ENCODE measurements around the gene ME3. TPM values are rescaled to one million over a fixed set of nuclear protein-coding genes. Genes with fewer than 3 reads are reported as not detected.

Gene ME3
- total RNA-seq, 4 donors from 2014 or later = 1.9 to 18.3 (median 5.6) TPM

- no peak for TF ChIP-seq POLR2A (IDR thresholded peaks at IDR 0.05)
- TF ChIP-seq CTCF (IDR thresholded peaks at IDR 0.05) = peak; percentile 70 to 87 (median 78)
- Histone ChIP-seq H3K4me3 (peak overlapping the region in 1 of 4 donors; percentile 44), H3K27me3 (no peaks in the 10 kb centered on the region), H3K4me1 (peaks cover 3 to 26% (median 12%) of the 10 kb centered on the region in 3 donors), H3K36me3 (no peaks in the 10 kb centered on the region), H3K9me3 (no peaks in the 10 kb centered on the region), H3K27ac (peak overlapping the region in 2 of 4 donors; percentile 42 to 49)
- no peak for DNase-seq
- 0 to 10% methylated on average over 7 of the region's 7 CpGs for WGBS, 2 donors
- intact Hi-C loops (cut with DNase I) = no loop called here
Measured at GRCh38 chr11:86608251-86608799, 64.1 kb downstream of the ME3 start.

DNA sequence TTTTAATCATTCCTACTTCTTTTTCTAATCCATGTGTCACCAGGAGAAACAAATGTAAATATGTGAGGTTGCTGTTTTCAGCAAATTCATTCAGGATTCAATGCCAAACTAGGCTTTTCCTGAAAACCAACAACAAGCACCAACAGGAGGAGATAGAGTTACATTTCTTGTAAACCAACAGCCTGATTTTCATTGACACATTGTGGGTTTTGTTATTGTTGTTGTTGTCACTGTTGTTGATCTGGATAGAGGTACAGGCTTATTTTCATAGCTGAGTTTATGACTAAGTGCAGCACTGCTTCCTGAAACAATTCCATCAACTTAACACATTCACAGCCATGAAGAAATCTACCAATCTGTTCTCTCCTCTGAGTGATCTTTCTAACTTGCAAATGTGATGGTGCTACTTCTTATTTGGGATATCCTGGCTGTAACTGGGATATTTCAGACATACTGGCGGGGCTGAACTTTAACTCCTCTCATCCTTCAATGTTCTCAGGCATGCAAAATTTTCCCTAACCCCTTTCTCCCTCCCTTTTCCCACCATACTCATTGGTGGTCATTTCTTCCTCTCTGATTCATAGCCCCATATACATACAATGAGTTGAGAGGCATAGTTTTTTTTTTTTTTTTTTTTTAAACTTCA is 65.5 kb downstream of the ME3 start:
- H3K27me3 ChIP-seq = no peaks in the 10 kb centered on the region
- intact Hi-C loops (cut with DNase I) = no loop called here
- 53 to 85% methylated on average over 1 of the region's 1 CpG for WGBS, 2 donors
- H3K36me3 ChIP-seq = no peaks in the 10 kb centered on the region
- peak overlapping the region in 3 of 4 donors; percentile 45 to 58 (median 49) for H3K27ac ChIP-seq
- peaks cover 3 to 26% (median 12%) of the 10 kb centered on the region in 3 donors for H3K4me1 ChIP-seq
- H3K9me3 ChIP-seq = no peaks in the 10 kb centered on the region
- TF ChIP-seq CTCF (IDR thresholded peaks at IDR 0.05) = no peak
- no peak for TF ChIP-seq POLR2A (IDR thresholded peaks at IDR 0.05)
- no peak overlapping the region for H3K4me3 ChIP-seq
- DNase-seq = no peak

DNA sequence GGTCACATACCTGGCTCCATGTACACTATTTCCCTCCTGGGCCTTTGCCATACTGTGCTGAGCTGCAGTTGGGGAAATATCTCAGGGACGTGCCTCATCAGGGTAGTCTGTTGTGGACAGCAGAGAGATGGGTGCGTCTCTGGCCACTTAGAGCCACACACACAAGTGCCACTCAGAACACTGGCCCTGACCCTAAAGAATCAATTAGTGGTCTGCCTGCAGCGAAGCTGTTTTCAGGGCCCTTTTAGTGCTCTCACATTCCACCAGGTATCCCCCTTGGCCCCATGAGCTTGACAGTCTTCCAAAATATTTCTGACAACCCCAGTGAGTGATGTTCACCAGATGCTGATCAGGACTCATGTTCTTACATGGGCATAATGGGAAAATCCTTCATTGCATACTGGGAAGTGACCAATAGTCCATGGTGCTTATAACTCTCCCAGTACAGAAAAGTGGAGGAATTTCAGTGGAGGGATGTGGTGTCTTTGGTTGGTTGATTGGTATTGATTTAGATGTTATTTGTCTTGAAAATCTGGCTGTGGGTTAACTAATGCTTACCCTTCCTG is 66.1 kb downstream of the ME3 start:
- Histone ChIP-seq H3K9me3 (no peaks in the 10 kb centered on the region), H3K4me3 (no peak overlapping the region), H3K36me3 (no peaks in the 10 kb centered on the region), H3K27ac (peak overlapping the region in 3 of 4 donors; percentile 45 to 58 (median 49)), H3K4me1 (peaks cover 3 to 26% (median 12%) of the 10 kb centered on the region in 3 donors), H3K27me3 (no peaks in the 10 kb centered on the region)
- TF ChIP-seq POLR2A (IDR thresholded peaks at IDR 0.05) = no peak
- WGBS, 2 donors = 74 to 93% methylated on average over 3 of the region's 3 CpGs
- intact Hi-C loops (cut with DNase I) = no loop called here
- no peak for DNase-seq

DNA sequence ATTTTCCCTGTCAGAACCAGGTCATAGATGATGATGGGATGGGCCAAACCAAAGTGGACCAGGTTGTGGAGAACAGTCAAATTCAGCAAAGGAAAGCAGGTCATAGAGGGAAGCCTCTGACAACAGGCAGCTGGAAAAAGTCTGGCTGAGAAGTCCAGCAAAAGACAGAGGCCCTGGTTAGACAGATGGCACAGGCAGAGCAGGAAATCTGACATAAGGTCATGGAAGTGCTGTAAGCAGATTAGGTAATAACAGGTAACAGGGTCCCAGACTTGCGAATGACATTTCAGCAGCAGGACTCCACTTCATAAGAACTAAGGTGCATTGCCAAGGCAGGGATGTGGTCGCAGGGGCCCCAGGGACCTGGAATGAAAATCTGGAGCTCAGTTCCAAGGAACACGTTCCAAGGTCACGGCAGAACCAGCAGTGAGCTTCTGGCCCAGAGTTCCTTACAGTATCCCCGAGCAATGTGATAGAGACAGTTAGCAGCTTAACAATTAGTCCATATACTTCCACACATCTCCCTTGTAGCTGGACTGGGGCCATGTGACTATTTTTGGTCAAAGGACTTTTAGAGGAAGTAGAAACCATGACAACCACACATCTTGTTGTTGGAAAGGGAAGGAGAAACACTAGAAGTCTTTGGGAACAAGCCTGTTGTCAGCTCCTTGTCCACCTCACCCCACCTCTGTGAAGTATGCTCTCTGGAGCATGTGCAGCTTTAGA is 75.4 kb downstream of the ME3 start:
- whole genome bisulfite sequencing, 2 donors = 65 to 77% methylated on average over 5 of the region's 5 CpGs
- Histone ChIP-seq H3K4me3 (no peak overlapping the region), H3K4me1 (peaks cover 0 to 25% (median 16%) of the 10 kb centered on the region in 3 donors), H3K27me3 (no peaks in the 10 kb centered on the region), H3K9me3 (peaks cover 0 to 4% (median 0%) of the 10 kb centered on the region in 3 donors), H3K36me3 (no peaks in the 10 kb centered on the region), H3K27ac (peak overlapping the region in 1 of 4 donors; percentile 9)
- intact Hi-C loops (cut with DNase I) = no loop called here
- TF ChIP-seq POLR2A (IDR thresholded peaks at IDR 0.05) = no peak
- no peak for TF ChIP-seq CTCF (IDR thresholded peaks at IDR 0.05)
- DNase-seq = no peak

- intact Hi-C loops (cut with DNase I) = no loop called here
- no peaks in the 10 kb centered on the region for H3K36me3 ChIP-seq
- peaks cover 0 to 4% (median 0%) of the 10 kb centered on the region in 3 donors for H3K9me3 ChIP-seq
- no peak for TF ChIP-seq POLR2A (IDR thresholded peaks at IDR 0.05)
- no peak for TF ChIP-seq CTCF (IDR thresholded peaks at IDR 0.05)
- peaks cover 0 to 30% (median 21%) of the 10 kb centered on the region in 3 donors for H3K4me1 ChIP-seq
- WGBS, 2 donors = 83 to 91% methylated on average over 2 of the region's 2 CpGs
- no peak overlapping the region for H3K27ac ChIP-seq
- no peak for DNase-seq
- H3K27me3 ChIP-seq = no peaks in the 10 kb centered on the region
- no peak overlapping the region for H3K4me3 ChIP-seq
Measured at GRCh38 chr11:86595955-86596354, 76.5 kb downstream of the ME3 start.
